C4-2B (cell line): Measurements from ENCODE around the gene PGRMC2.

Experiments used
- H3K27ac ChIP-seq: fragments of 450-650 bp; 2 replicates; pipeline ENCODE4 v1.5.1; 2017
- ZFX ChIP-seq: fragments of 450-650 bp; IDR thresholded peaks from 2 replicates; pipeline ENCODE4 v1.6.1; 2017
- TF ChIP-seq, protein P1 (sequence below): fragments of 450-650 bp; conservative IDR thresholded peaks from 2 replicates; pipeline ENCODE4 v1.5.1; 2017; ENCODE audit warnings: mild to moderate bottlenecking

The PGRMC2 gene

GRCh38 chr4:128323401-128323800, 35.8 kb upstream of the PGRMC2 start:
- no peak for TF ChIP-seq ZFX
- TF ChIP-seq, protein P1, sequence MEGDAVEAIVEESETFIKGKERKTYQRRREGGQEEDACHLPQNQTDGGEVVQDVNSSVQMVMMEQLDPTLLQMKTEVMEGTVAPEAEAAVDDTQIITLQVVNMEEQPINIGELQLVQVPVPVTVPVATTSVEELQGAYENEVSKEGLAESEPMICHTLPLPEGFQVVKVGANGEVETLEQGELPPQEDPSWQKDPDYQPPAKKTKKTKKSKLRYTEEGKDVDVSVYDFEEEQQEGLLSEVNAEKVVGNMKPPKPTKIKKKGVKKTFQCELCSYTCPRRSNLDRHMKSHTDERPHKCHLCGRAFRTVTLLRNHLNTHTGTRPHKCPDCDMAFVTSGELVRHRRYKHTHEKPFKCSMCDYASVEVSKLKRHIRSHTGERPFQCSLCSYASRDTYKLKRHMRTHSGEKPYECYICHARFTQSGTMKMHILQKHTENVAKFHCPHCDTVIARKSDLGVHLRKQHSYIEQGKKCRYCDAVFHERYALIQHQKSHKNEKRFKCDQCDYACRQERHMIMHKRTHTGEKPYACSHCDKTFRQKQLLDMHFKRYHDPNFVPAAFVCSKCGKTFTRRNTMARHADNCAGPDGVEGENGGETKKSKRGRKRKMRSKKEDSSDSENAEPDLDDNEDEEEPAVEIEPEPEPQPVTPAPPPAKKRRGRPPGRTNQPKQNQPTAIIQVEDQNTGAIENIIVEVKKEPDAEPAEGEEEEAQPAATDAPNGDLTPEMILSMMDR: no peak
- H3K27ac ChIP-seq: no peak overlapping the region

- no peak overlapping the region for H3K27ac ChIP-seq
- TF ChIP-seq, protein P1: no peak
- no peak for TF ChIP-seq ZFX
Measured at GRCh38 chr4:128322986-128323385, 35.4 kb upstream of the PGRMC2 start.

GRCh38 chr4:128322311-128322710, 34.7 kb upstream of the PGRMC2 start:
- TF ChIP-seq, protein P1: no peak
- TF ChIP-seq ZFX: no peak

DNA sequence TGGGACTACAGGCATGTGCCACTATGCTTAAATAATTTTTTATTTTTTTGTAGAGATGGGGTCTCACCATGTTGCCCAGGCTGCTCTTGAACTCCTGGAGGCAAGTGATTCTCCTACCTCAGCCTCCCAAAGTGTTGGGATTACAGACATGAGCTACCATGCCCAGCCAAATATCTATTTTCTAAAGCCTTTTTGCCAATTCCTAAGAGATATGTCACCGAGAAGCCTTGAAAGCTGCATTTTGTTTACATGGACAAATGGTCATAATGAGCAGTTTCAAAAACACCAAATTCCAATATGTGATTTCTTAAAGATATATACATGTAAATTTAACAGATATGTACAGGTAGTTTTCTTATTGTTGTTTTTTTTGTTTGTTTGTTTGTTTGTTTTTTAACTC, 33.0 kb upstream of the PGRMC2 start:
- H3K27ac ChIP-seq: no peak overlapping the region
- TF ChIP-seq, protein P1: no peak
- TF ChIP-seq ZFX: no peak

More at GRCh38 chr4:128322311-128322710, 34.7 kb upstream of the PGRMC2 start:
- H3K27ac ChIP-seq: no peak overlapping the region

- TF ChIP-seq ZFX: no peak
- TF ChIP-seq, protein P1: no peak
- no peak overlapping the region for H3K27ac ChIP-seq
Measured at GRCh38 chr4:128315756-128316520, 28.3 kb upstream of the PGRMC2 start.

DNA sequence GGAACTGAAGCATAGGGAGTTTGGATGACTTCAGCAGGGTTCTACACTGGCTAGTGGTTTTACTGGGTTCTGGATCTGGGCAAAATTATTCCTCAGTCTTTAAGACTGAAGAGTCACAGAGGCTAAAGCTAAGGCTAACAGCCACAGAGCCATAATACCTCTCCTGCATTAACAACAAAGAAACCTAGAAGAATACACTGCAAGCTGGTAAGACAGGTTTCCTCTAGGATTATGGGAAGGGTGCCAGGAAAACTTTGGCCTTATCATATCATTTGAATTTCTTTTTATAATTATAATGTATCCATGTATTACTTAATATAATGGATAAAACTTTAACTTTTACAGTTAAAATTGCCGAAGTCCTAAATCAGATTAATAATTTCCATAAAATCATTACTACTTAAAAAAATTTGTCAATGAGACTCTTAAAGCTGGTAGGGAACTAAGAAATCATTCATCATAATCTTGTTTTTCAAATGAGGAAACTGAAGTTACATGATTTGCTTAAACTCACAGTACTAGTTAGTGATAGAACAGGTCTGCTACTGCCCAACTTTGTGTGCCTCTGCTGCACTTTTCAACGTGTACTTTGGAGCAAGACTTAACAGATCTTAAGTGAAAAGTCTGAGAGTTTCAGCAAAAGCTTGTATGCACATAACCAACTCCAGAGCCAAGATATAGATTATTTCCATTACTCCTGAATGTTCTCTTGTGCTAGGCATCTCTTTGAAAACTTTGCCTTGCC, 24.2 kb upstream of the PGRMC2 start:
- H3K27ac ChIP-seq: no peak overlapping the region
- TF ChIP-seq, protein P1: no peak
- no peak for TF ChIP-seq ZFX

GRCh38 chr4:128310266-128310697, 22.7 kb upstream of the PGRMC2 start:
- TF ChIP-seq, protein P1: no peak
- no peak for TF ChIP-seq ZFX
- H3K27ac ChIP-seq: no peak overlapping the region
